ENCODE measurements around the gene RASSF9. TPM values are rescaled to one million over a fixed set of nuclear protein-coding genes. Genes with fewer than 3 reads are reported as not detected.

The RASSF9 gene
- total and polyA plus RNA-seq, 10 of the 15 experiments (the other 5 are each of a cell fraction or from before 2014, with no cell fraction given): under 0.01 to 0.10 TPM; not detected in 8

DNA sequence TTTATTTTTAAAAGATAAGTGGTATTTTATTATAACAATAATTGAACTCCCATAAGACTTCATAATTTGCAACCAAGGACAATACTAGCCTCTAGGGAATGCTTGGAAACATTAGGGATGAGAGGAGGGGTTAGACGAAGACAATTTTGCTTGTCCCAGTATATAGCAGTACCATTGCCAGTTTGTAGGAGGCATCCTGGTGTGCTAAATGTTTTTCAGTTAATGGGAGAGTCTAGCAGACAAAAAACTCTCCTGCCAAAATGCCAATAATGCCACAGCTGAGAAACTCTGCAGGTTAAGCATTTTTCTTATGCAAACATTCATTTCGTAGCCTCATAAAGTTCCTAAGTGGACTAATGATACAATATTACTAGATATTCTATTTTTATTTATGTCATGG lies 38.1 kb downstream of the RASSF9 start:
- ATAC-seq (no peak), FAIRE-seq (no peak), DNase-seq (ENCODE audit: low read depth, low spot score) (no peak)
- TF ChIP-seq EGR1 (IDR thresholded peaks at IDR 0.05; ENCODE audit: borderline replicate concordance in 1 of 2, low read depth in 2 of 2, low read length in 2 of 2) (no peak), SPI1 (IDR thresholded peaks at IDR 0.05; ENCODE audit: borderline replicate concordance, insufficient read depth, low read depth, low read length) (no peak), FOXM1 (IDR thresholded peaks at IDR 0.05; ENCODE audit: low read depth, low read length) (no peak), HCFC1 (IDR thresholded peaks at IDR 0.05; ENCODE audit: low read length) (no peak), PAX5 (IDR thresholded peaks at IDR 0.05; ENCODE audit: borderline replicate concordance, low read depth, low read length) (no peak), TAF1 (IDR thresholded peaks at IDR 0.05; ENCODE audit: borderline replicate concordance, low read depth, low read length) (no peak), ZSCAN29 (IDR thresholded peaks at IDR 0.05) (no peak)
- TF ChIP-seq, protein P1, sequence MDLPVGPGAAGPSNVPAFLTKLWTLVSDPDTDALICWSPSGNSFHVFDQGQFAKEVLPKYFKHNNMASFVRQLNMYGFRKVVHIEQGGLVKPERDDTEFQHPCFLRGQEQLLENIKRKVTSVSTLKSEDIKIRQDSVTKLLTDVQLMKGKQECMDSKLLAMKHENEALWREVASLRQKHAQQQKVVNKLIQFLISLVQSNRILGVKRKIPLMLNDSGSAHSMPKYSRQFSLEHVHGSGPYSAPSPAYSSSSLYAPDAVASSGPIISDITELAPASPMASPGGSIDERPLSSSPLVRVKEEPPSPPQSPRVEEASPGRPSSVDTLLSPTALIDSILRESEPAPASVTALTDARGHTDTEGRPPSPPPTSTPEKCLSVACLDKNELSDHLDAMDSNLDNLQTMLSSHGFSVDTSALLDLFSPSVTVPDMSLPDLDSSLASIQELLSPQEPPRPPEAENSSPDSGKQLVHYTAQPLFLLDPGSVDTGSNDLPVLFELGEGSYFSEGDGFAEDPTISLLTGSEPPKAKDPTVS (IDR thresholded peaks at IDR 0.05; ENCODE audit: low read depth, low read length): no peak
- ChIA-PET POLR2A (no interaction called here), SMC1A (ENCODE audit: uncharacterized antibody, unreplicated experiment) (no interaction called here), RAD21 (ENCODE audit: unreplicated experiment) (no interaction called here), CTCF (no interaction called here)
- Histone ChIP-seq H3K4me3 (no peak overlapping the region), H3K4me2 (ENCODE audit: control insufficient read depth, insufficient read depth) (no peak overlapping the region), H3K79me2 (ENCODE audit: control insufficient read depth, insufficient read depth, low read length) (no peaks in the 10 kb centered on the region), H3K4me1 (ENCODE audit: control insufficient read depth, insufficient read depth, low read length) (no peaks in the 10 kb centered on the region), H3K9ac (ENCODE audit: control insufficient read depth, insufficient read depth, low read length) (no peak overlapping the region), H4K20me1 (ENCODE audit: control insufficient read depth, insufficient read depth) (no peaks in the 10 kb centered on the region), H3K36me3 (ENCODE audit: control insufficient read depth in 2 of 2, insufficient read depth in 2 of 2, low read length in 1 of 2) (no peaks in the 10 kb centered on the region), H3K9me3 (replicated peaks; ENCODE audit: control insufficient read depth, insufficient read depth, low read length) (no peaks in the 10 kb centered on the region), H3K27ac (ENCODE audit: control insufficient read depth, insufficient read depth) (no peak overlapping the region), H2AFZ (ENCODE audit: control insufficient read depth, low read depth, low read length) (no peak overlapping the region), H3K27me3 (replicated peaks in 1 of 2; ENCODE audit: control insufficient read depth in 2 of 2, insufficient read depth in 2 of 2, low read length in 1 of 2) (no peaks in the 10 kb centered on the region)
- BruUV-seq (replicated peaks): no TSS peak
- intact Hi-C loops (cut with micrococcal nuclease; ENCODE audit: unreplicated experiment): no loop called here
- in situ Hi-C loops (cut with MboI): no loop called here
- WGBS (ENCODE audit: insufficient coverage, insufficient replicate concordance, low lambda C conversion rate, missing lambda C conversion rate): 6% methylated on average over 2 of the region's 2 CpGs
